Activated naive CD8-positive, alpha-beta T cell treated with anti-CD3 and anti-CD28 coated beads for 36 hours (primary cell): ENCODE results near the gene CHD8. TPM values are rescaled to one million over a fixed set of nuclear protein-coding genes. Genes with fewer than 3 reads are reported as not detected.

Experiments
- DNase-seq: peaks from one replicate; pipeline ENCODE4 v3.0.0; 2021
- H3K27ac Mint-ChIP-seq: one replicate; pipeline ENCODE4 v1.8.0; 2022; ENCODE audit warnings: mild to moderate bottlenecking, moderate library complexity, mixed read lengths
- H3K27me3 Mint-ChIP-seq: one replicate; pipeline ENCODE4 v1.8.0; 2022; ENCODE audit warnings: mild to moderate bottlenecking, mixed read lengths
- H3K36me3 Mint-ChIP-seq: one replicate; pipeline ENCODE4 v1.8.0; 2021; ENCODE audit warnings: mild to moderate bottlenecking, mixed read lengths
- H3K4me1 Mint-ChIP-seq: one replicate; pipeline ENCODE4 v1.8.0; 2021; ENCODE audit warnings: mixed read lengths
- H3K4me3 Mint-ChIP-seq: one replicate; pipeline ENCODE4 v1.8.0; 2022; ENCODE audit warnings: mild to moderate bottlenecking, moderate library complexity, mixed read lengths
- H3K9me3 Mint-ChIP-seq: one replicate; pipeline ENCODE4 v1.8.0; 2022; ENCODE audit warnings: mixed read lengths
- total RNA-seq, 2 experiments: library from RNA; stranded (reverse); gene quantifications; one replicate each; pipeline ENCODE4 v1.2.3, GENCODE V29; 2021

The CHD8 gene
- total RNA-seq = 10 to 100 TPM; 78.5 to 86.2 TPM

GRCh38 chr14:21455912-21456667 is at the start of gene CHD8:
Gene CHD8 (minus strand): TSS chr14:21456123. CDS start chr14:21431643, 24,480 bp downstream.
- peaks cover 23% of the 10 kb centered on the region for H3K36me3 Mint-ChIP-seq
- peaks cover 38% of the 10 kb centered on the region for H3K4me1 Mint-ChIP-seq
- H3K27me3 Mint-ChIP-seq = no peaks in the 10 kb centered on the region
- peak within 1 kb of the TSS; percentile 99 for H3K27ac Mint-ChIP-seq
- peak; percentile 99 for DNase-seq
- peak within 1 kb of the TSS; percentile 95 for H3K4me3 Mint-ChIP-seq
- no peaks in the 10 kb centered on the region for H3K9me3 Mint-ChIP-seq

DNA sequence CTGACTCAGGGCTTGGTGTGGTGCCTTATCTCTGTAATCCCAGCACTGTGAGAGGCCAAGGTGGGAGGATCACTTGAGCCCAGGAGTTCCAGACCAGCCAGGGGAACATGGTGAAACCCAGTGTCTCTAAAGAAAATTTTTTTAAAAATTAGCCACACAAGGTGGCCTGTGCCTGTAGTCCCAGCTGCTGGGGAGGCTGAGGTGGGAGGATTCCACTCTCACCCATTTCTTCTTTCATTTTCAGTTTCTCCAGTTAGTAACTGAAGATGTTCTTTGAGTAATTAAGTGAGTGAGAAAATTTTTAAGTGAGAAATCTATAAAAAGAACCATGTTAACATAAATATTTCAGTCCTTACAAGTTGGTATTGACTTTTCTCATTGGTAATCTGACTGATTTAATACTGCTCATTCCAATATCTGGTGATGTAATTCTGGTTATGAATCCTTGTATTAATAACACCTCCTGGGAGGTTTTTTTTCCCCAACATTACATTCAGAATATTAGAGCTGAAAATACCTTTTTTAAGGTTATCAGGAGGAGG is 49.2 kb upstream of the CHD8 start:
- peaks cover 55% of the 10 kb centered on the region for H3K4me1 Mint-ChIP-seq
- DNase-seq = peak; percentile 40
- peak overlapping the region; percentile 84 for H3K27ac Mint-ChIP-seq
- H3K4me3 Mint-ChIP-seq = peak overlapping the region; percentile 61
- no peaks in the 10 kb centered on the region for H3K9me3 Mint-ChIP-seq
- no peaks in the 10 kb centered on the region for H3K27me3 Mint-ChIP-seq
- H3K36me3 Mint-ChIP-seq = peaks cover 42% of the 10 kb centered on the region

DNA sequence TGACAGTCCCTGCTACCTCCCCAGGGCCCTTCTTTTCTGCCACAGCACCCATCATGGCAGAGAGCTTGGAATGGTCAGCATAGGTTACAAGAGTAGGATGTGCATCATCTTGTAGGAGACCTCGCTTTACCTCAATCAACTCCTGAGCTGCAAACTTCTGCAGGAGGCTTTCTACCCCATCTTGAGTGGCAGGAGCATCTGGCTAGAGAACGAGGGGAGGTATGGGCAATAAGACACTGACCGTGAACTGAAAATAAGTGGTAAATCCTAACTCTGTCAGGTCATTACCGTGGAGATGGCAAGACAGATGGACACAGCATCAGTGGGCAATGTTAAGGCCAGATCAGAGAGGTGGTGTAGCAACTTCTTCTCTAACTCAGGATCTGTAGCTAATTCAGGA is 47.5 kb upstream of the CHD8 start:
- H3K9me3 Mint-ChIP-seq = no peaks in the 10 kb centered on the region
- H3K27me3 Mint-ChIP-seq = no peaks in the 10 kb centered on the region
- H3K36me3 Mint-ChIP-seq = peaks cover 46% of the 10 kb centered on the region
- no peak overlapping the region for H3K4me3 Mint-ChIP-seq
- H3K4me1 Mint-ChIP-seq = peaks cover 59% of the 10 kb centered on the region
- no peak for DNase-seq
- H3K27ac Mint-ChIP-seq = peak overlapping the region; percentile 38

DNA sequence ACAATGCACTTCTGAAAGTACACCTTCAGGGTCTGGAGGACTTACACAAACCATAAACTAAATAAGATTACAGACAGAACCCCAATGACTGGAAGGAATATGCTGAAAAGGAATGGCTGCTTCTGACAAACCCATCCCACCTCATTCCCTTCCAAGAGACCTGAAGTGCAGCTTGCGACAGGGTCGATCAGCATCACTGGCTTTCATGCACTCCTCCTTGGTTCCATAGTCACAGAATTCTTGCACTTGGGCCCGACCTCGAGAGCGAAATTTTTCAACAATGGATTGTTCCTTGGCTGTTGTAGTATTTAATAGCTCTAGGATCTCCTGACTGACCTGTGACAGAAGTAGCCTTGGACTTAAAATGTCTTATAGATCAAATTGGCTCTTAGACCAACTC is 45.6 kb upstream of the CHD8 start:
- no peaks in the 10 kb centered on the region for H3K9me3 Mint-ChIP-seq
- H3K4me3 Mint-ChIP-seq = no peak overlapping the region
- DNase-seq = no peak
- peak overlapping the region; percentile 34 for H3K27ac Mint-ChIP-seq
- H3K36me3 Mint-ChIP-seq = peaks cover 36% of the 10 kb centered on the region
- no peaks in the 10 kb centered on the region for H3K27me3 Mint-ChIP-seq
- peaks cover 51% of the 10 kb centered on the region for H3K4me1 Mint-ChIP-seq

DNA sequence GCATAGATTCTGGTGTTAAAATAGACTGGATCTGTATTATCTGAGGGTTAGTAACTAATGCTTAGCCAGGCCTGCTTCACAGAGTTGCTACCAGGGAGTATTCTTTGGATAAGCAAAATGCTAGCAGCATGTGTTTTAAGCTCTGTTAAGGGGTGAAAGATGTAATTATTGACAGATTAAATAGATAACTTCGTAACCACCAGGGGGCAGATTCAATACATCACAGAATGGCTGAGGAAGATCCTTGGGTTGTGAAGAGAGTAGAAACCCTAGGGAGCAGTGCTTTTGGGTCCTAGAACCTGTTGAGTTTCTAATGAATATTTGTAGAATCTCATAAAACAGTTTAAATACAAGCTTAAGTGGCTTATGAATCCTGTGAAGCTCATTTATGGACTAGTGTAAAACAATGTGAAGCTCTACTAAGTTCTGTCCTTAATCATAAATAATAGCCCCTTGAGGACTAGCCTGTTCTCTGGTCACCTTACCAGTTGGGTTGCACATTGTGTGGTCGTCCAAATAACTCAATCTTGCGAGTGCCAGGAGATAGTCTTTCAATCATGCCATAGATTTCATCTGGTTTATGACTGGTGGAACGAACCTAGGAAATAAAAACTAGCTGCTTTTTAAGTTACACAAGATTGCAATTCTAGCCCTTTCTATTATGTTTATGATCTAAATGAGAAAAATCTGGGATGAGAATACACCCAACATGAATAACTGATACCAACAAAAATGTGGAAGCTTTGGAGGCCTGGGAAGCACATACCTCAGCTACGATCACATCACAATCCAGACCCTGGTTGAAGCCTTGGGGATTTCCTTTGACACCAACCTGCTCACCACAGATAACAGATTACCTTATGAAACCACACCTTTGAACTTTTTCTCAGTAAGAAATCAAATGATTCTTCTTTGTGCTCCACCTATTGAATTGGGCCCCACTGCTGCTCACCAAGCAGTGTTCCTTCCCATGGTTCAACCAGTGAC is 42.9 kb upstream of the CHD8 start:
- Mint-ChIP-seq H3K27me3 (no peaks in the 10 kb centered on the region), H3K27ac (peak overlapping the region; percentile 70), H3K9me3 (no peaks in the 10 kb centered on the region), H3K4me1 (peaks cover 33% of the 10 kb centered on the region), H3K4me3 (no peak overlapping the region), H3K36me3 (peaks cover 24% of the 10 kb centered on the region)
- no peak for DNase-seq

GRCh38 chr14:21496453-21496852 is 40.5 kb upstream of the CHD8 start:
- Mint-ChIP-seq H3K9me3 (no peaks in the 10 kb centered on the region), H3K27ac (no peak overlapping the region), H3K4me3 (no peak overlapping the region), H3K27me3 (no peaks in the 10 kb centered on the region), H3K36me3 (peaks cover 28% of the 10 kb centered on the region), H3K4me1 (peaks cover 22% of the 10 kb centered on the region)
- DNase-seq = no peak

DNA sequence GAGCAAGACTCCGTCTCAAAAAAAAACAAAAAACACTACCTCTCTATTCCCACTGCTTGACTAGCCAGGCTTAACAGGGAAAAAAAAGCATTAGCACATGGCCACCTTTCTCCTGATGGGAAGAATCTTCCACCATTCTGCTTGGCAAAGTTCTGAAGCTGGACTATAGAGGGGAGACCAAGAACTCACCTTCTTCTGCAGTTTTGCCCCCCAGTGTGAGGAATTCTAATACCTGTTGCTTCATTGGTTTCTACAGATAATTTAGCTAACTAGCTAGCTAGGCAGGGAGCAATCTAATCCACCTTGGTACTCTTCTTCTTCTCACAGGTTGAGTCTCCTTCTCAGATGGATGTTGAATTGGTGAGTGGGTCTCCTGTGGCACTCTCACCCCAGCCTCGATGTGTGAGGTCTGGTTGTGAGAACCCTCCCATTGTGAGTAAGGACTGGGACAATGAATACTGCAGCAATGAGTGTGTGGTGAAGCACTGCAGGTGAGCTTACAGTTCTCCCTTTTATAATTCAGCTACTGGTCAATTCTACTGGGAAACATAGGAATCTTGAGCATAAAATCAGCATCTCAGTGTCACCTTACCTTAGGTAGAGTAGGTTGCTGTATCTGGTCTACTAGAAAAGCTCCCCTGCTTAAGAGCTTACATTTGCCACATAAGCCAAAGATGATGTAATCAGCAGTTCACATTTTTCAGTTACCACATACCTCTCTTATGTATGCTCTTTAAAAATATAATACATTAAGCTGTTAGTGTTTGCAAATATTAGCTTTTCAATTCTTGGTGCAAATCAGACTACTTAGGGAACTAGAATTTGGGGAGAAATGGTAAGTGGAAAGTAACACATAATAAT is 39.2 kb upstream of the CHD8 start:
- Mint-ChIP-seq H3K27ac (peak overlapping the region; percentile 68), H3K27me3 (no peaks in the 10 kb centered on the region), H3K36me3 (peaks cover 18% of the 10 kb centered on the region), H3K9me3 (no peaks in the 10 kb centered on the region), H3K4me1 (peaks cover 15% of the 10 kb centered on the region), H3K4me3 (no peak overlapping the region)
- no peak for DNase-seq

- H3K9me3 Mint-ChIP-seq = no peaks in the 10 kb centered on the region
- H3K36me3 Mint-ChIP-seq = peaks cover 4% of the 10 kb centered on the region
- no peaks in the 10 kb centered on the region for H3K27me3 Mint-ChIP-seq
- H3K4me3 Mint-ChIP-seq = no peak overlapping the region
- no peak overlapping the region for H3K27ac Mint-ChIP-seq
- DNase-seq = no peak
- peaks cover 5% of the 10 kb centered on the region for H3K4me1 Mint-ChIP-seq
Observed at GRCh38 chr14:21486640-21487087, 30.7 kb upstream of the CHD8 start.

- Mint-ChIP-seq H3K27ac (peak within 1 kb of the TSS; percentile 97), H3K27me3 (no peaks in the 10 kb centered on the region), H3K4me3 (peak within 1 kb of the TSS; percentile 100), H3K9me3 (no peaks in the 10 kb centered on the region), H3K4me1 (peaks cover 21% of the 10 kb centered on the region), H3K36me3 (peaks cover 8% of the 10 kb centered on the region)
- peak; percentile 95 for DNase-seq
Observed at GRCh38 chr14:21476925-21477681, 21.2 kb upstream of the CHD8 start, which contains the start of the genes RAB2B and TOX4. Gene RAB2B (minus strand): TSS chr14:21476959. CDS start chr14:21476872, 87 bp downstream. Gene TOX4 (plus strand): TSS chr14:21477195. CDS start chr14:21477279, 84 bp downstream.

GRCh38 chr14:21476523-21476924 is 20.6 kb upstream of the CHD8 start:
- Mint-ChIP-seq H3K4me1 (peaks cover 21% of the 10 kb centered on the region), H3K9me3 (no peaks in the 10 kb centered on the region), H3K36me3 (peaks cover 8% of the 10 kb centered on the region), H3K4me3 (peak overlapping the region; percentile 100), H3K27ac (peak overlapping the region; percentile 97), H3K27me3 (no peaks in the 10 kb centered on the region)
- peak; percentile 76 for DNase-seq

DNA sequence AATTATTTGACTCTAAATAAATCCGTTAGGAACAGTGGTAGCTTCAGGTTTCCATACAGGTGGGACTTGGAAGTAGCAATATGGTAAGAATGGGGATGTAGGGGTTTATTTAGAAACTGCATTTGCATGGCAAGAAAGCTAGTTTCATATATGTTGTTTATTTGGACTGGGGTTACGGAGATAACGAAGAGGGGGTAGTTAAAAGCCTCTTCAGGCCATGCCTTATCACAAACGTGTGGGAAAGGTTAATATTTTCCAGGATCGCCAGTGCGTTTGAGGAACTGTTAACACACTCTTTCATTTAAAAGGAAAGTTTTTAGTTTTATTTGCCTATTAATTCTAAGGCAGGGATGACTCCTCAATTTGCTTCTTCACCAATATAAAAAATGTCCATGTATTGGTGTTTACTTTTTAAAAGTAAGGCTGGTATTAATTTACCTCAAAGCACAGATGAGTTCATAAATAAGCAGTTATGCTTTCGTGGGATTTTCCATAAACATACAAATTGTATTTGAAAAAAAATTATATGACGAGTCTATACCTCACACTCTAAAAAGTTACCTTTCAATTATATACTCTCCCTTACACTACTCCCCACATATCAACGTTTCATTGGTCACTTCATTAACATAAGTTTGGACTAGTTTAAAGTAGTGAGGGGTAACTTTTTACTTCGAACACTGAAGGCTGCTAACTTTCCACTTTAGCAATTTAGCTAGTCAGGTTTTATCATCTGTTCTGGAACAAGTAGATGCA is 20.0 kb upstream of the CHD8 start:
- H3K27ac Mint-ChIP-seq = peak overlapping the region; percentile 97
- peak overlapping the region; percentile 100 for H3K4me3 Mint-ChIP-seq
- H3K36me3 Mint-ChIP-seq = peaks cover 11% of the 10 kb centered on the region
- peaks cover 21% of the 10 kb centered on the region for H3K4me1 Mint-ChIP-seq
- no peaks in the 10 kb centered on the region for H3K9me3 Mint-ChIP-seq
- no peak for DNase-seq
- H3K27me3 Mint-ChIP-seq = no peaks in the 10 kb centered on the region

GRCh38 chr14:21467616-21468015 is 11.7 kb upstream of the CHD8 start:
- Mint-ChIP-seq H3K27ac (no peak overlapping the region), H3K4me1 (no peaks in the 10 kb centered on the region), H3K9me3 (no peaks in the 10 kb centered on the region), H3K27me3 (no peaks in the 10 kb centered on the region), H3K4me3 (no peak overlapping the region), H3K36me3 (peaks cover 9% of the 10 kb centered on the region)
- no peak for DNase-seq

GRCh38 chr14:21455592-21455911 is 371 bp downstream of the CHD8 start:
- H3K4me3 Mint-ChIP-seq = peak overlapping the region; percentile 95
- DNase-seq = no peak
- H3K4me1 Mint-ChIP-seq = peaks cover 42% of the 10 kb centered on the region
- H3K27me3 Mint-ChIP-seq = no peaks in the 10 kb centered on the region
- H3K9me3 Mint-ChIP-seq = no peaks in the 10 kb centered on the region
- peaks cover 23% of the 10 kb centered on the region for H3K36me3 Mint-ChIP-seq
- peak overlapping the region; percentile 99 for H3K27ac Mint-ChIP-seq
